ENCODE data around the gene TERC.

DNA sequence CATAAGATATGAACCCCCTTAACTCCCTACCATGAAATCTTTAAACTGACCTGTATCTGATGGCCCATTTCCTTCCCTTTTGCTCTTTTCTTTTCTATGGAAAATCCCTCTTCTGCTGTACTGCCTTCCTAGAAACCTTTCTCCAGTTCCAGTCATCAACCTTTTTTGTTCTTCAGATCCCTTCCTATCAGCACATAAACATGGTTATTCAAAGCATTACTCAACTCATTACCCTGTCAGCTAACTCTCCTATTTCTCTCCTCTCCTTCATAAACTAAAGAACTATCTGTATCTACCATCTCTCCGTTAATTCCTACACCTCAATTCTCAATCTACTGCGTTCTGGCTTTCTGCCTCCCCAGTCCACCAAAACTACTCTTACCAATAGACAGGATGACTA, 13.0 kb downstream of the TERC start:
- TF ChIP-seq, protein P1, sequence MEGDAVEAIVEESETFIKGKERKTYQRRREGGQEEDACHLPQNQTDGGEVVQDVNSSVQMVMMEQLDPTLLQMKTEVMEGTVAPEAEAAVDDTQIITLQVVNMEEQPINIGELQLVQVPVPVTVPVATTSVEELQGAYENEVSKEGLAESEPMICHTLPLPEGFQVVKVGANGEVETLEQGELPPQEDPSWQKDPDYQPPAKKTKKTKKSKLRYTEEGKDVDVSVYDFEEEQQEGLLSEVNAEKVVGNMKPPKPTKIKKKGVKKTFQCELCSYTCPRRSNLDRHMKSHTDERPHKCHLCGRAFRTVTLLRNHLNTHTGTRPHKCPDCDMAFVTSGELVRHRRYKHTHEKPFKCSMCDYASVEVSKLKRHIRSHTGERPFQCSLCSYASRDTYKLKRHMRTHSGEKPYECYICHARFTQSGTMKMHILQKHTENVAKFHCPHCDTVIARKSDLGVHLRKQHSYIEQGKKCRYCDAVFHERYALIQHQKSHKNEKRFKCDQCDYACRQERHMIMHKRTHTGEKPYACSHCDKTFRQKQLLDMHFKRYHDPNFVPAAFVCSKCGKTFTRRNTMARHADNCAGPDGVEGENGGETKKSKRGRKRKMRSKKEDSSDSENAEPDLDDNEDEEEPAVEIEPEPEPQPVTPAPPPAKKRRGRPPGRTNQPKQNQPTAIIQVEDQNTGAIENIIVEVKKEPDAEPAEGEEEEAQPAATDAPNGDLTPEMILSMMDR (IDR thresholded peaks at IDR 0.05; ENCODE audit: low read length) = no peak
- no peak for TF ChIP-seq EZH2 (IDR thresholded peaks at IDR 0.05; ENCODE audit: borderline replicate concordance, low read length)

Measured in OCI-LY1 (cell line).